SK-N-SH treated with all-trans-retinoic acid at 6 μM for 48 hours (cell line): ENCODE results near the gene OR2H1.

Source experiments
- ARNTL ChIP-seq: fragments of 450-650 bp; formaldehyde crosslinking; IDR thresholded peaks from 2 replicates; pipeline ENCODE4 v1.5.0; 2020; ENCODE audit warnings: low read depth, mild to moderate bottlenecking, moderate library complexity, borderline replicate concordance
- CREB5 ChIP-seq: fragments of 250-450 bp; sonication (Bioruptor Pico); IDR thresholded peaks from 2 replicates; pipeline ENCODE4 v1.5.1; 2020; ENCODE audit warnings: low read depth, mild to moderate bottlenecking, moderate library complexity
- CSDC2 ChIP-seq: fragments of 250-450 bp; sonication (Bioruptor Pico); IDR thresholded peaks from 2 replicates; pipeline ENCODE4 v1.5.0; 2020; ENCODE audit warnings: mild to moderate bottlenecking, moderate library complexity
- ESRRG ChIP-seq: fragments of 250-450 bp; sonication (Bioruptor Pico); IDR thresholded peaks from 2 replicates; pipeline ENCODE4 v1.6.1; 2021; ENCODE audit warnings: mild to moderate bottlenecking
- PATZ1 ChIP-seq: fragments of 250-450 bp; sonication (Bioruptor Pico); IDR thresholded peaks from 2 replicates; pipeline ENCODE4 v1.8.0; 2020; ENCODE audit warnings: mild to moderate bottlenecking, moderate library complexity, borderline replicate concordance
- POU6F1 ChIP-seq: fragments of 250-450 bp; sonication (Bioruptor Pico); IDR thresholded peaks from 2 replicates; pipeline ENCODE4 v1.8.0; 2021; ENCODE audit warnings: low read depth, mild to moderate bottlenecking, moderate library complexity, borderline replicate concordance
- RARB ChIP-seq: fragments of 250-450 bp; sonication (Bioruptor Pico); IDR thresholded peaks from 2 replicates; pipeline ENCODE4 v1.8.0; 2021; ENCODE audit warnings: mild to moderate bottlenecking, moderate library complexity
- TOX ChIP-seq: fragments of 250-450 bp; sonication (Bioruptor Pico); IDR thresholded peaks from 2 replicates; pipeline ENCODE4 v1.8.0; 2021; ENCODE audit warnings: mild to moderate bottlenecking, moderate library complexity, borderline replicate concordance
- TSHZ2 ChIP-seq: fragments of 250-450 bp; sonication (Bioruptor Pico); IDR thresholded peaks from 2 replicates; pipeline ENCODE4 v1.5.0; 2020; ENCODE audit warnings: mild to moderate bottlenecking, moderate library complexity
- ZC3H10 ChIP-seq: fragments of 250-450 bp; sonication (Bioruptor Pico); IDR thresholded peaks from 2 replicates; pipeline ENCODE4 v1.5.1; 2021; ENCODE audit warnings: mild to moderate bottlenecking, moderate library complexity
- ZFP30 ChIP-seq: fragments of 450-650 bp; formaldehyde crosslinking; IDR thresholded peaks from 2 replicates; pipeline ENCODE4 v1.5.0; 2022; ENCODE audit warnings: mild to moderate bottlenecking, moderate library complexity
- ZNF565 ChIP-seq: fragments of 450-650 bp; formaldehyde crosslinking; conservative IDR thresholded peaks from 2 replicates; pipeline ENCODE4 v1.5.0; 2020; ENCODE audit warnings: low read depth, mild to moderate bottlenecking, moderate library complexity
- ZNF8 ChIP-seq: fragments of 450-650 bp; formaldehyde crosslinking; IDR thresholded peaks from 2 replicates; pipeline ENCODE4 v1.5.0; 2020; ENCODE audit warnings: mild to moderate bottlenecking, moderate library complexity

- TF ChIP-seq ZFP30 (CRISPR knock-in tag) (no peak), PATZ1 (no peak), ZNF565 (CRISPR knock-in tag) (no peak), ZNF8 (CRISPR knock-in tag) (no peak), POU6F1 (CRISPR knock-in tag) (no peak), TOX (CRISPR knock-in tag) (no peak), TSHZ2 (no peak), RARB (no peak), CREB5 (CRISPR knock-in tag) (no peak), ARNTL (CRISPR knock-in tag) (no peak), ESRRG (no peak), CSDC2 (CRISPR knock-in tag) (no peak), ZC3H10 (CRISPR knock-in tag) (no peak)
Measured at GRCh38 chr6:29490552-29490951, 33.6 kb downstream of the OR2H1 start.
